HUES48 (cell line): ENCODE measurements around the gene POLR1A.

ENCODE experiments used
- H3K27ac ChIP-seq: one replicate; pipeline ENCODE4 v1.7.0; 2013; ENCODE audit warnings: low read depth, low read length, inconsistent platforms
- H3K27me3 ChIP-seq: 2 replicates; pipeline ENCODE4 v1.6.1; 2013; ENCODE audit warnings: mild to moderate bottlenecking, low read length; ENCODE audit not compliant: control insufficient read depth, insufficient read depth
- H3K36me3 ChIP-seq: 2 replicates; pipeline ENCODE4 v1.6.1; 2013; ENCODE audit warnings: low read length; ENCODE audit not compliant: control insufficient read depth, insufficient read depth
- H3K4me1 ChIP-seq: 2 replicates; pipeline ENCODE4 v1.6.1; 2013; ENCODE audit warnings: mild to moderate bottlenecking, low read length; ENCODE audit not compliant: control insufficient read depth, insufficient read depth
- H3K4me3 ChIP-seq: 2 replicates; pipeline ENCODE4 v1.5.1; 2013; ENCODE audit warnings: mild to moderate bottlenecking, low read depth, low read length
- H3K9ac ChIP-seq: 2 replicates; pipeline ENCODE4 v1.6.1; 2013; ENCODE audit warnings: mild to moderate bottlenecking, low read depth, low read length, moderate library complexity
- H3K9me3 ChIP-seq: 2 replicates; pipeline ENCODE4 v1.6.1; 2013; ENCODE audit warnings: low read length; ENCODE audit not compliant: control insufficient read depth, insufficient read depth

Gene POLR1A

DNA sequence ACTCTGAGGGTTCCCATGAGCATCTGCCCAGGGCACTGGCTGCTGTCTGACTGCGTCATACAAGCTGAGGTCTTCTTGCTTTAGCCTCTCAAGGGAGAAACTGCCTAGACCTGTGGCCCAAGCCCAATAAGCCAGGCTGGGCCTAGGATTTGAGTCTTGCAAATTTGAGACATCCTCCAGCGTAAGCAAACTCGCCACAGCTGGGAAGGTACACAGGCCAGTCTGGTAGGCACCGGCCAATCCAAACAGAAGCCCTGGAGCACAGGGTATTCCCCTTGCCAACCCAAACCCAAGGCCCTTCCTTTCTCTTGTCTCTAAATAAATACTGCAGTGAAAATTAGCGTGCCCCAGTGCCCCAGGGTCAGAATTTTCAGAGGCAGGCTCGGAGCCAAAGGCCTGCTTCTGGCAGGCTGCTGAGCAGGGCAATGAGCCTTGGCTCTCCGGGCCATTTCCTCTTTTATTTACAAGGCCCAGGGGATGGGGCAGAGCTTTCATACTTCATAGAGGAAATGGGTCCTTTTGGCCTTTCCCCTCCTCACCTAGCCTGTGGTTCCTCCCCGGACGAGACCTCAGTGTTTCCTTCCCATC lies 33.3 kb downstream of the POLR1A start:
- no peak overlapping the region for H3K27ac ChIP-seq
- no peak overlapping the region for H3K4me3 ChIP-seq
- no peaks in the 10 kb centered on the region for H3K9me3 ChIP-seq
- no peaks in the 10 kb centered on the region for H3K4me1 ChIP-seq
- H3K9ac ChIP-seq = no peak overlapping the region
- peaks cover 97% of the 10 kb centered on the region for H3K36me3 ChIP-seq
- H3K27me3 ChIP-seq = no peaks in the 10 kb centered on the region

DNA sequence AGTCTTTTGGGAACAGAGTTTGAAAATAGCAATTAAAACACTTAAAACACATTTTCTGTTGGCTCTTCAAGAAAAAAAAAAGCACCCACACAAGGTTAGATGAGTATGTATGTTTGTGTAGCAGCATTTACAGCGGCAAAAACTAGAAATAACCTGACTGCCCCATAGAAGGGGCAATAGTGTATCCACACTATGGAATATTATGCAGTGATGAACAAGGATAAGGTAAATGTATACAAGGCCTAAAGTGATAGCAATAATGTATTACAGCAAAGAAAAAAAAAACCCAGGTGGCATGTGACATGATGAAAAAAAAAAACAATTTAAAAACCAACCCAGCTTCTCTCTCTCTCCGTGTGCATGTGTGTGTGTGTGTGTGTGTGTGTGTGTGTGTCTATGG lies 34.8 kb downstream of the POLR1A start:
- Histone ChIP-seq H3K9me3 (no peaks in the 10 kb centered on the region), H3K27ac (no peak overlapping the region), H3K36me3 (peaks cover 97% of the 10 kb centered on the region), H3K4me3 (no peak overlapping the region), H3K27me3 (no peaks in the 10 kb centered on the region), H3K9ac (no peak overlapping the region), H3K4me1 (no peaks in the 10 kb centered on the region)

DNA sequence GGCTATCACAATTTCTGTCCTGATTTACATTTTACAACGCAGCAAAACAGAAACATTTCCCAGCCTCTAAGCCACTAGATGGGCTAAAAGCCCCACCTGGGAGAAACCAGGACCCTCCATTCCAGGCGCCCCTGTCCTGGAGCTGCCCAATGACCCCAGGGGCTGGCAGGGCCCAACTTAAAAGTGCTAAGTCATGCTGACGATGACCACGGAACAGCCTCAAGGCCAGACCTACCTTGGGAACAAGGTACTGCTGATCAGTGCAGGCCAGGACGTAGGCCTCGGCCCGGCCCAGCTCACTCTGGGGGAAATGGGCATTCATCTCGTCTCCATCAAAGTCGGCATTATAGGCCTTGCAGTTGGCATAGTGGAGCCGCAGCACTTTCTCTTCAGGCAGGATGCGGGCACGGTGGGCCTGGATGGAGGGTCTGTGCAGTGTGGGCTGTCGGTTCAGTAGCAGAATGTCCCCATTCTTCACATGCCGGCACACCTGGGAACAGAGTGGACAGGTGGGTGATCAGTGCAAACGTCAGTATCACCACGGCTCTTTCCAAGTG lies 35.8 kb downstream of the POLR1A start:
- no peaks in the 10 kb centered on the region for H3K27me3 ChIP-seq
- no peak overlapping the region for H3K9ac ChIP-seq
- H3K27ac ChIP-seq = no peak overlapping the region
- no peaks in the 10 kb centered on the region for H3K9me3 ChIP-seq
- H3K4me3 ChIP-seq = no peak overlapping the region
- no peaks in the 10 kb centered on the region for H3K4me1 ChIP-seq
- peaks cover 100% of the 10 kb centered on the region for H3K36me3 ChIP-seq

DNA sequence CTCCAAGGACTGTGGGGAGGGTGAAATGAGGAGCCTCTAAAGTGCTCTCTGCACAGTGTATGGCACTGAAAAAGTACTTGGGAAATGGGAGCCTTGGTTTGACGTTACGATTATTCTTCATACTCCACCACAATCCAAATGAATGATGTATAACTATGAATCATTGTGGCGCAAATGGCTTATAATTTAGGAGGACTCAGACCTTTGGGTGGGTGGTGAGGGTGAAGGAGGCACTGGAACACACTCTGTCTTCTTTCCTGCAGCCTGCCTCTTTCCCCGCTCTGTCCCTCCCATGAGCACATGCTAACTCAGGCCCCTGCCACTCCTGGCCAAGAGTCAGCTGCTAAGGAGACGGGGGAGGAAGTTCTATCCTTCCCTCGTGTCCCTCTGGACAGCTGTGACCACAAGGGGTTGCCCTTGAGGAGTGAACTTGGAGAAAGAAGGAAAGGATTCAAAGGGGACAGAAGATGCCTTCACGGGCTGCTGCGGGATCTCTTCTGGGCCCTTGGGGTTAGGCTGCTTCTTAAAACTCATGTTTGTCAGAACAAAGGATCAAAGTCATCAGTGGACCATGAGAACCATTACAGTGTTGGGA lies 36.5 kb downstream of the POLR1A start:
- Histone ChIP-seq H3K27ac (no peak overlapping the region), H3K9ac (no peak overlapping the region), H3K4me1 (no peaks in the 10 kb centered on the region), H3K4me3 (no peak overlapping the region), H3K9me3 (no peaks in the 10 kb centered on the region), H3K27me3 (no peaks in the 10 kb centered on the region), H3K36me3 (peaks cover 100% of the 10 kb centered on the region)

DNA sequence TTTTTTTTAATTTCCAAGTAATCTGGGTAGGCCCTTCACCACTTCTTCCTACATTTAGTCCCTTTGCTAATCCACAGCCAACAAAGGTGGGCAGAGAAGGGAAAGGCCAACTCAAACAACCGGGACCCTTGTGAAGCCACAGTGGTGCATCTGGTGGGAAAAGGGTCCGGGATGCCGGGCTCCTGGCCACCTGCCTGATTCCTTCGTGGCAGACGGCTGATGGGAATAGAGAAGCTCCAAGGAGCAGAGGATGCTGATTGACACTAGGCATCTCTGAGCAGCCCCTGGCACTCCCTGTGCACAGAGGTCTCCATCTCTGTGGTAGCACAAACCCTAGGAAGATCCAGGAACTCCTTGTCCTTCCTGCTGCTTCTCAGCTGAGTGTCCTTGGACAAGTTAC lies 37.0 kb downstream of the POLR1A start:
- no peaks in the 10 kb centered on the region for H3K27me3 ChIP-seq
- H3K36me3 ChIP-seq = peaks cover 100% of the 10 kb centered on the region
- H3K9me3 ChIP-seq = no peaks in the 10 kb centered on the region
- H3K4me1 ChIP-seq = no peaks in the 10 kb centered on the region
- no peak overlapping the region for H3K9ac ChIP-seq
- no peak overlapping the region for H3K27ac ChIP-seq
- no peak overlapping the region for H3K4me3 ChIP-seq

DNA sequence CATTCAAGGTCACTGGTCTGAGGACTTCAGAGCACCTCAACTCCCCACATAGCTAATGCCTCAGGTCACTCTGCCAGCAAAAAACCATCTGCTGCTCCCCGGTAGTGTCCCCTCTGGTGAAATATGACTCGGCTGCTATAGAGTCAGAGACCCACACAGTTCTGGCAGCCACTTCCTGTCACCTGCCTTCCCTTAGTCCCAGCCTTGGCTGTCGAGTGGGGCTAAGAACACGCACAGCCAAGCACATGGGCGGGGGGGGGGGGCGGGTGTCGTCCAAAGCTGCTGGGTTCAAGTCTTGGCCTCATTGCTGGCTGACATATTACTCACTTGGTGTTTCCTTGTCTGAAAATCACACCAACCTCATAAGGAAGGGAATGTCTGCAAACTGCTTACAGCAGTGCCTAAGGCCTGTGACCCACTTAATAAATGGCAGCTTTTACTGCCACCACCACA lies 37.5 kb downstream of the POLR1A start:
- H3K4me1 ChIP-seq = no peaks in the 10 kb centered on the region
- no peak overlapping the region for H3K4me3 ChIP-seq
- no peaks in the 10 kb centered on the region for H3K9me3 ChIP-seq
- no peak overlapping the region for H3K27ac ChIP-seq
- no peak overlapping the region for H3K9ac ChIP-seq
- H3K27me3 ChIP-seq = no peaks in the 10 kb centered on the region
- H3K36me3 ChIP-seq = peaks cover 100% of the 10 kb centered on the region

DNA sequence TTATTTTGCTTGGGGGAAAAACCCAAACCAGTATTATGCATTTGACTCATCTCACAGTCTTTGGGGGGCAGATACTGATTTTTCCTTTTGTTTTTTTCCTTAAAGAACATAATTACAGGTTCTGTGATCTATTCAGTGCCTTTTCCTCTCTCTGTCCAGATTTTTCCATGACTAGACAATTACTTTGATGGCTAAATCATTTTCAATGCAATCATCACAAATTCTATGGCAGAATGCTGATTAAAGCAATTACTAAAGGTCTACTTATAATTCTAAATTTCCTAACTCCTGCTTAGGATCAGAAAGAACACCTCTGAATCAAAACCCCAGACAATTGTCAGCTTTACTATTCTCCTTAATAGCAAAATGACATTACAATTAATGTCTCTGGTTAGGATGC lies 38.8 kb downstream of the POLR1A start:
- no peaks in the 10 kb centered on the region for H3K9me3 ChIP-seq
- no peak overlapping the region for H3K4me3 ChIP-seq
- H3K27me3 ChIP-seq = no peaks in the 10 kb centered on the region
- H3K27ac ChIP-seq = no peak overlapping the region
- H3K9ac ChIP-seq = no peak overlapping the region
- H3K36me3 ChIP-seq = peaks cover 97% of the 10 kb centered on the region
- H3K4me1 ChIP-seq = no peaks in the 10 kb centered on the region

DNA sequence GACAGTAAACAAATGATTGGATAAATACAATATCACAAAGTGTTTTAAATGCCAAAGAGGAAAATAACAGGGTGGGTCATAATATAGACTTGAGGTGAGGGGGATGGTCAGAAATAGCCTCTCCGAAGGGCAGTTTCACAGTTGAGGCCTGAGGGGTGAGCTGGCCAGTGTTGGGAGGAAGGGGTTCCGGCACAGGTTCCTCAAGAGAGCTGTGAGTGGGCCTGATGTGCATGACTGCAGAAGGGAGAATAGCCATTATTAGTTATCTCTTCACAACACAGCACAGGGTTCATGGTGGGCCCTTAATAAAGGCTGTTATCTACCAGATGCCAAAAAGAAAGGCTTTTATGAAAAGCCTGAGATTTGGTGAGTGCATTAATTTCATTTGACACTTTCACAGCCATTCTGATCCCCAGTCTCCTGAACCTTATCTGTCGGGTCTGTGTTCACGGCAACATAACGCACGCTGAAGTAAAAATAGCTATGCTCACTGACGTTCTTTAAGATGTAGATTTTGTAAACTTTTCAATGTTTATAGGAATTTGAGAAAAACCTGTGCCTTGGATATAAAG lies 39.6 kb downstream of the POLR1A start:
- no peak overlapping the region for H3K4me3 ChIP-seq
- H3K27ac ChIP-seq = no peak overlapping the region
- peaks cover 97% of the 10 kb centered on the region for H3K36me3 ChIP-seq
- H3K27me3 ChIP-seq = no peaks in the 10 kb centered on the region
- H3K9me3 ChIP-seq = no peaks in the 10 kb centered on the region
- H3K9ac ChIP-seq = no peak overlapping the region
- H3K4me1 ChIP-seq = no peaks in the 10 kb centered on the region

DNA sequence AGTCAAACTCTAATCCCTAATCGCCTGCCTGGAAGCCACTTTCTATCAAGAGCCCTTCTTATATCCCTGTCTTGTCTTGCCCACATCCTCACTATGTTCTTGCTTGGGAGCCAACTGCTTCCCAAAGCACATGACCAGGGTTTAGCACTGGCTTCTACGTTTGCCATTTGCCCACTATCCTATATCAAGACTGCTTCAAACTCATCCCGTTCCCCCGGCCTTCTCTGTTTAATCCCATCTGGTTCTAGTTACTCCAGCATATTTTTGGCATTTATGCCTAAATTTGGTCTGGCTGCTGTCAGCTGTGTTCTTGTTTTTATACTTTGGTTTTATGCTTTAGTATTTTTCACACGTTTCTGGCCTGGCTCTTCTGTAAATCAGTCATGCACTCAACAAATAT lies 40.2 kb downstream of the POLR1A start:
- Histone ChIP-seq H3K9ac (no peak overlapping the region), H3K4me1 (no peaks in the 10 kb centered on the region), H3K27ac (no peak overlapping the region)

DNA sequence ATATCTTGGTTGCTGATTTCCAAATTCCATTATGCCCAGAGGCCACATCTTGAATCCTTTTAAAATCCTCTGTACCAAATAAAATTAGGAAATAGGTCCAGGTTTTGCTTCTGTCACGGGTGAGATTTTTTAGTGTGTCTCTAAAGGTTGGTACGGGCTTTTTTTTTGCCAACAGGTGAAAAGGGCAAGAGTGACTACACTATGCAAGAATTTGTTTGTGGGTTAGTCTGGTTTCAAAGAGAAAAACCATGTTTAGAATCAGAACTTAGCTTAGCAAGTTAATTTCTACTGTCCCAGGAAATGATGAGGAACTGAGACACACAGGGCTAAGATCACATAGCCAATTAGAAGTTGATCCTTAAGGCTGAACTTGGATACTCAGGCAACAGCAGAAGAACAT lies 41.7 kb downstream of the POLR1A start:
- no peak overlapping the region for H3K27ac ChIP-seq

More for the DNA sequence above, 40.2 kb downstream of the POLR1A start:
- no peaks in the 10 kb centered on the region for H3K27me3 ChIP-seq
- peaks cover 97% of the 10 kb centered on the region for H3K36me3 ChIP-seq
- no peak overlapping the region for H3K4me3 ChIP-seq
- no peaks in the 10 kb centered on the region for H3K9me3 ChIP-seq

DNA sequence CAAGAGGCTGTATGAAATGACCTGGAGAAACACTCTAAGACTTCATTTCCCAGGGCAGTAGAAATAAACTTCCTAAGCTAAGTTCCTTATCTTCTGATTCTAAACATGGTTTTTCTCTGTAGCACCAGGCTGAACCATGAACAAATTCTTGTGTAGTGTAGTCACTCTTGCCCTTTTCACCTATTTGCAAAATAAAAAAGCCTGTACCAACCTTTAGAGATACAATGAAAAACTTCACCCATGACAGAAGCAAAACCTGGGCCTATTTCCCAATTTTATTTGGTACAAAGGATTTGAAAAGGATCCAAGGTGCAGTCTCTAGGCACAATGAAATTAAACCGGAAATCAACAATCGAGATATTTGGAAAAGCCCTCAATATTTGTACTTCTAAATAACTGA lies 43.6 kb downstream of the POLR1A start:
- Histone ChIP-seq H3K9me3 (no peaks in the 10 kb centered on the region), H3K4me3 (no peak overlapping the region), H3K27me3 (no peaks in the 10 kb centered on the region), H3K27ac (no peak overlapping the region), H3K4me1 (no peaks in the 10 kb centered on the region), H3K9ac (no peak overlapping the region), H3K36me3 (peaks cover 82% of the 10 kb centered on the region)

More for the DNA sequence above, 41.7 kb downstream of the POLR1A start:
- Histone ChIP-seq H3K9ac (no peak overlapping the region), H3K4me1 (no peaks in the 10 kb centered on the region), H3K4me3 (no peak overlapping the region), H3K36me3 (peaks cover 92% of the 10 kb centered on the region), H3K9me3 (no peaks in the 10 kb centered on the region), H3K27me3 (no peaks in the 10 kb centered on the region)
